Parathyroid adenoma (tissue), 2 donors: ENCODE data around the gene HOXD11.

Source experiments
- H2AFZ ChIP-seq: fragments of 300-600 bp; sonication (generic); one replicate; pipeline ENCODE4 v1.7.0; 2017; ENCODE audit warnings: antibody characterized with exemption, mild to moderate bottlenecking
- H3K27ac ChIP-seq: fragments of 300-600 bp; sonication (generic); one replicate; pipeline ENCODE4 v1.7.0; 2017
- H3K27me3 ChIP-seq: fragments of 300-600 bp; sonication (generic); one replicate; pipeline ENCODE4 v1.7.0; 2017; ENCODE audit warnings: low read length; ENCODE audit not compliant: control insufficient read depth, insufficient read depth
- H3K36me3 ChIP-seq: fragments of 300-600 bp; sonication (generic); one replicate; pipeline ENCODE4 v1.7.0; 2017; ENCODE audit warnings: low read length; ENCODE audit not compliant: control insufficient read depth, insufficient read depth
- H3K4me1 ChIP-seq: fragments of 300-600 bp; sonication (generic); one replicate; pipeline ENCODE4 v1.7.0; 2017; ENCODE audit warnings: control low read depth
- H3K4me2 ChIP-seq: fragments of 300-600 bp; sonication (generic); one replicate; pipeline ENCODE4 v1.7.0; 2017; ENCODE audit warnings: low read length
- H3K4me3 ChIP-seq: fragments of 300-600 bp; sonication (generic); one replicate; pipeline ENCODE4 v1.7.0; 2017; ENCODE audit warnings: low read depth, low read length
- H3K79me2 ChIP-seq: fragments of 300-600 bp; sonication (generic); one replicate; pipeline ENCODE4 v1.7.0; 2017; ENCODE audit warnings: control low read depth
- H3K9ac ChIP-seq: fragments of 300-600 bp; sonication (generic); one replicate; pipeline ENCODE4 v1.7.0; 2017; ENCODE audit warnings: mild to moderate bottlenecking
- H3K9me3 ChIP-seq: fragments of 300-600 bp; sonication (generic); one replicate; pipeline ENCODE4 v1.7.0; 2017; ENCODE audit warnings: low read length; ENCODE audit not compliant: control insufficient read depth
- TF ChIP-seq, protein P1 (sequence below): fragments of 300-600 bp; sonication (generic); IDR thresholded peaks from one replicate; pipeline ENCODE4 v1.7.0; 2017; ENCODE audit warnings: antibody characterized with exemption, mild to moderate bottlenecking
- donor health status: primary hyperparathyroidism.

The HOXD11 gene

DNA sequence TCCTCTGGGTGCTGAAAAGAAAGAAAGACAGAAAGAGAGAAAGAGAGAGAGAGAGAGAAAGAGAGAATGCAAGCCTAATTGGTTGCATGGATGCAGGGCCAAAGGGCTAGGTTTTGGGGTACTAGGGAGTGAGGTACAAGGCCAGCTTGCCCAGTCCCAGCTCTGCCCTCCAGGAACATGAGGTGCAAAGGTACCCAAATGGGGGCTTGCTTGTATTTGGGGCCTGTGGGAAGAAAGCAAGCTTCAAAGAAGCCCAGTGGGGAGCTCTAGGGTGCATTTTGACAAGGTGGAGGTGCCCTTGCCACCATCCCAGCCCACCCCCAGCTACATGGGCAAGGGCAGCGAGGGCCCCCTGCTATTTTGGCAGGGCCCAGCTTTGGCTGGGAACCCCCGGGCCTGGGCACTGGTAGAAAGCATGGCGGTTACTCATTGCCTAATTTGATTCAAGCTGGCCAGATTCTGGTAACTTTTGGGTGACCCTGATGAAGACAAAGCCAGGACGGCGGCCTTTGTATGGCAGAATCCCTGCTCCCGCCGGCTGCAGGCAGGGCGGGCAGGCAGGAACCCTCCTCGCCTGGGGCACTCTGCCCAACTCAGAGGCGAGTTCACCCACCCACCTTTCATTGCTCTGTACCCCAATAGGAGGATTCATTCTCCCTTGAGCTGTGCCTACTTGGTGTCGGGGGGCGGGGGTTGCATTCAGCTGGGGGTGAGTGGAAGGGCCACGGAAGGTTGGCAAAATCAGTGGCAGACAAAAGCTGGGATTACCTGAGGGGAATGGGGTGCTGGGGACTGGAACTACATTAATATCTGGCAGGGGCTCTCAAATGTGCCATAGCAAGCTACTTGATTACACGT lies 43.7 kb downstream of the HOXD11 start:
- TF ChIP-seq, protein P1, sequence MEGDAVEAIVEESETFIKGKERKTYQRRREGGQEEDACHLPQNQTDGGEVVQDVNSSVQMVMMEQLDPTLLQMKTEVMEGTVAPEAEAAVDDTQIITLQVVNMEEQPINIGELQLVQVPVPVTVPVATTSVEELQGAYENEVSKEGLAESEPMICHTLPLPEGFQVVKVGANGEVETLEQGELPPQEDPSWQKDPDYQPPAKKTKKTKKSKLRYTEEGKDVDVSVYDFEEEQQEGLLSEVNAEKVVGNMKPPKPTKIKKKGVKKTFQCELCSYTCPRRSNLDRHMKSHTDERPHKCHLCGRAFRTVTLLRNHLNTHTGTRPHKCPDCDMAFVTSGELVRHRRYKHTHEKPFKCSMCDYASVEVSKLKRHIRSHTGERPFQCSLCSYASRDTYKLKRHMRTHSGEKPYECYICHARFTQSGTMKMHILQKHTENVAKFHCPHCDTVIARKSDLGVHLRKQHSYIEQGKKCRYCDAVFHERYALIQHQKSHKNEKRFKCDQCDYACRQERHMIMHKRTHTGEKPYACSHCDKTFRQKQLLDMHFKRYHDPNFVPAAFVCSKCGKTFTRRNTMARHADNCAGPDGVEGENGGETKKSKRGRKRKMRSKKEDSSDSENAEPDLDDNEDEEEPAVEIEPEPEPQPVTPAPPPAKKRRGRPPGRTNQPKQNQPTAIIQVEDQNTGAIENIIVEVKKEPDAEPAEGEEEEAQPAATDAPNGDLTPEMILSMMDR, result no peak
- Histone ChIP-seq H3K4me1 (no peaks in the 10 kb centered on the region), H3K27me3 (peaks cover 3% of the 10 kb centered on the region), H3K27ac (no peak overlapping the region), H3K9me3 (no peaks in the 10 kb centered on the region), H3K4me2 (no peak overlapping the region), H3K79me2 (no peaks in the 10 kb centered on the region), H3K36me3 (no peaks in the 10 kb centered on the region), H3K9ac (no peak overlapping the region), H2AFZ (no peak overlapping the region), H3K4me3 (no peak overlapping the region)

DNA sequence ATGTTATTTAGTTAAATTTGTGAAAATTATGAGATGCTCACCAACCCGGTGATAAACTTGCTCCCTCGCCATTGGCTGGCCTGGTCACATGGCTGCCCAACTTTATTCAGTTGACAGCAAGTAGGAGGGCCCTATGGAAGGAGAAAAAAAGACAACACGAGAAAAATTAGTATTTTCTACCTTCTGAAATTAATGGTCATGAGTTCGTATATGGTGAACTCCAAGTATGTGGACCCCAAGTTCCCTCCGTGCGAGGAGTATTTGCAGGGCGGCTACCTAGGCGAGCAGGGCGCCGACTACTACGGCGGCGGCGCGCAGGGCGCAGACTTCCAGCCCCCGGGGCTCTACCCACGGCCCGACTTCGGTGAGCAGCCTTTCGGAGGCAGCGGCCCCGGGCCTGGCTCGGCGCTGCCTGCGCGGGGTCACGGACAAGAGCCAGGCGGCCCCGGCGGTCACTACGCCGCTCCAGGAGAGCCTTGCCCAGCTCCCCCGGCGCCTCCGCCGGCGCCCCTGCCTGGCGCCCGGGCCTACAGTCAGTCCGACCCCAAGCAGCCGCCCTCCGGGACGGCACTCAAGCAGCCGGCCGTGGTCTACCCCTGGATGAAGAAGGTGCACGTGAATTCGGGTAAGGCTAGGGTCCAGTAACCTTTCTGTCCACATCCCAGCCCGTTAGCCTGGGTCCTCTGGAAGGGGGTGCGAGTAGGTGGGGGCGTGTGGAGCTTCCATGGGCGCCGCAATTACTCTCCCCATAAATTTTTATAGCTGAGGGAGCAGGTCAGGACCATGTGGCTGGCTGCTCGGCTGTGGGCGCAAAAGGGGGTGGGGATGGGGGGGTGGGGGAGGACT lies 44.6 kb downstream of the HOXD11 start, which contains the start of gene HOXD4:
Gene HOXD4 (plus strand): TSS at position 109 of the 846 bp plus-strand sequence. CDS start 84 bp downstream, at position 193.
- H2AFZ ChIP-seq, result no peak within 1 kb of the TSS
- no peaks in the 10 kb centered on the region for H3K4me1 ChIP-seq
- H3K27ac ChIP-seq, result no peak within 1 kb of the TSS
- no peaks in the 10 kb centered on the region for H3K36me3 ChIP-seq
- H3K79me2 ChIP-seq, result no peaks in the 10 kb centered on the region
- no peaks in the 10 kb centered on the region for H3K9me3 ChIP-seq
- H3K27me3 ChIP-seq, result peaks cover 6% of the 10 kb centered on the region
- H3K9ac ChIP-seq, result no peak within 1 kb of the TSS
- H3K4me2 ChIP-seq, result no peak within 1 kb of the TSS
- H3K4me3 ChIP-seq, result no peak within 1 kb of the TSS
- TF ChIP-seq, protein P1, result no peak

DNA sequence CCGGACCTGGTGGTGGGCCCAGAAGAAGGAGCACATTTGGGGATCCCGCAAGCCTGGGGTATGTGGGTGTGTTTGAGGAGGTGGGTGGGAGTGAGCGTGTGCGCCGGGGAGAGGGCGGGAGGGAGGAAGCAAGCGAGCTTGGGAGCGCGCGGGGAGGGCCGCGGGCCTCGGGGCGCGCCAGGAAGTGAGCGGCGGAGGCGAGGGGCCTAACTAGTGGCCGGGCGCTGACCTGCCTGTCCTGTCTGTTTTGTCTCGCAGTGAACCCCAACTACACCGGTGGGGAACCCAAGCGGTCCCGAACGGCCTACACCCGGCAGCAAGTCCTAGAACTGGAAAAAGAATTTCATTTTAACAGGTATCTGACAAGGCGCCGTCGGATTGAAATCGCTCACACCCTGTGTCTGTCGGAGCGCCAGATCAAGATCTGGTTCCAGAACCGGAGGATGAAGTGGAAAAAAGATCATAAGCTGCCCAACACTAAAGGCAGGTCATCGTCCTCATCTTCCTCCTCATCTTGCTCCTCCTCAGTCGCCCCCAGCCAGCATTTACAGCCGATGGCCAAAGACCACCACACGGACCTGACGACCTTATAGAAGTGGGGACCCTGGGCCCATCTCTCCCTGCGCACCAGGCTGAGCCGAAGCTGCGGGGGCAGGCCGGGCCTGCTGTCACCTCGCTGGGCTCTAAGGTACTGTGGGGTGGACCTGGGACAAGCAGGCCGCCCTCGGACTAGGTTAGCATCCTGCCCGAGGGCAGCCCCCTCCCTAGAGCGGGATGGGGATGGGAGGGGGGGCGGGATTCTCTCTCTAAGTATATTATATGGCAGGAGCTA lies 45.5 kb downstream of the HOXD11 start:
- H3K4me3 ChIP-seq, result no peak overlapping the region
- no peak overlapping the region for H3K4me2 ChIP-seq
- H3K9me3 ChIP-seq, result no peaks in the 10 kb centered on the region
- TF ChIP-seq, protein P1, result no peak
- H3K4me1 ChIP-seq, result no peaks in the 10 kb centered on the region
- H3K27me3 ChIP-seq, result peaks cover 14% of the 10 kb centered on the region
- H3K27ac ChIP-seq, result no peak overlapping the region
- no peak overlapping the region for H3K9ac ChIP-seq
- no peak overlapping the region for H2AFZ ChIP-seq
- no peaks in the 10 kb centered on the region for H3K36me3 ChIP-seq
- H3K79me2 ChIP-seq, result no peaks in the 10 kb centered on the region

DNA sequence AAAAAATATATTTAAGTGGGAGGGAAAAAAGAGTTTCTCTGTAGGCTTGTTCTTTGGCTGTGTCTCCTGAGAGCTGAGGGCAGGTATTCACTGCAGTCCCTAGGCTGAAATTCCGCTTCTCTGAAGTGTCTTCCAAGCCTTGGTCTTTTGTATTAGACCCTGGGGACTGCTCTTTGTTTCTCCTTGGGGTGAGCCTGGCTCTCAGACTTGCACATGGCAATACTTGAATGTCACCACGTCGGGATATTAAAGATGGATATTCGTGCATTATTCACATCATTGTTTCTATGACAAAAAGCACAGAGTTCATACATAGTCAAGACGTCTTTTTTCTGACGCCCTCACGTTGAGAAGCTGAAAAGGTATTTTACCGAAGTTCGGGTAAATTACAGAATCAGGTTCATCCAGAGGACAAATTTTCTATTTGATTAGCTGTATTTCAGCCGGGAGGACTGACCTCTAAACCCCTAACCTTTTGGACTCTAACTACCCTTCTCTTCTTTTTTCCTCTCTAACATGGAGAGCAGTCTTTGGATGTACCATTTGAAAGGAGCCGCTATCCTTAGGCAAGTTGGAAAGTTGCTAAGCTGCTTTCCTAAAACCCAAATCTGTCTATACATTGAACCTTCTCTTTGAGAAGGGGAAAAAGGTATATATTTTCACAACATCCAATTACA lies 47.6 kb downstream of the HOXD11 start:
- TF ChIP-seq, protein P1, result no peak
- H3K79me2 ChIP-seq, result no peaks in the 10 kb centered on the region

More for the DNA sequence above, 47.6 kb downstream of the HOXD11 start:
- Histone ChIP-seq H3K36me3 (no peaks in the 10 kb centered on the region), H3K4me2 (no peak overlapping the region), H3K9me3 (no peaks in the 10 kb centered on the region), H3K27ac (no peak overlapping the region), H3K4me3 (no peak overlapping the region), H2AFZ (no peak overlapping the region), H3K9ac (no peak overlapping the region), H3K27me3 (peaks cover 20% of the 10 kb centered on the region), H3K4me1 (no peaks in the 10 kb centered on the region)
